LNCaP clone FGC (cell line): Measurements from ENCODE around the gene MAP6D1.
"Not testable (repeated sequence)": the region's sequence is repeated elsewhere in the genome, so short reads cannot be mapped to it uniquely, and the experiment has no call there.

ENCODE experiments used
- DNase-seq: peaks from one replicate; pipeline ENCODE4 v3.0.0-alpha.2; 2011; ENCODE audit warnings: low read depth
- H3K4me3 ChIP-seq: 2 replicates; pipeline ENCODE4 v1.5.1; 2011; ENCODE audit warnings: mild to moderate bottlenecking, low read depth, low read length, control low read depth
- TF ChIP-seq, protein P1 (sequence below): IDR thresholded peaks from 2 replicates; pipeline ENCODE4 v1.5.1; 2012; ENCODE audit warnings: mild to moderate bottlenecking; ENCODE audit not compliant: control insufficient read depth, insufficient read depth; ENCODE audit errors: extremely low read depth

The MAP6D1 gene

DNA sequence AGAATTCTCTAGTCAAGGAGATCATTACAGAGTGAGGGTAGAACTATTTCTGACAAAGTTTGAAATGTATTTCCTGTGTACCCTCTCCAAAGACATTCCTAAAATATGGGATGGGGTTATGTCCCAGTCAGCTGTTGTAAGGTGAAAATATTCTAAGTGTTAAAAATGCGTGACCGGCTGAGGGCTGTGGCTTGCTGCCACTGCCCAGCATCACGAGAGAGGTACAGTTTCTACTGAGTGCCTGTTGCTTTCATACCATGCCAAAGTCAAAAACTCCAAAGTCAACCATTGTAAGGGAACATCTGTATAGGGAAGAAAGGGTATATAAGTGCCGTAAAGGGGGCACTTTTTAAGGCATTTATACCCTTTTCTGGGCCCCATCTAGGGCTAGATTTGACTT is 30.9 kb downstream of the MAP6D1 start:
- DNase-seq = no peak
- TF ChIP-seq, protein P1, sequence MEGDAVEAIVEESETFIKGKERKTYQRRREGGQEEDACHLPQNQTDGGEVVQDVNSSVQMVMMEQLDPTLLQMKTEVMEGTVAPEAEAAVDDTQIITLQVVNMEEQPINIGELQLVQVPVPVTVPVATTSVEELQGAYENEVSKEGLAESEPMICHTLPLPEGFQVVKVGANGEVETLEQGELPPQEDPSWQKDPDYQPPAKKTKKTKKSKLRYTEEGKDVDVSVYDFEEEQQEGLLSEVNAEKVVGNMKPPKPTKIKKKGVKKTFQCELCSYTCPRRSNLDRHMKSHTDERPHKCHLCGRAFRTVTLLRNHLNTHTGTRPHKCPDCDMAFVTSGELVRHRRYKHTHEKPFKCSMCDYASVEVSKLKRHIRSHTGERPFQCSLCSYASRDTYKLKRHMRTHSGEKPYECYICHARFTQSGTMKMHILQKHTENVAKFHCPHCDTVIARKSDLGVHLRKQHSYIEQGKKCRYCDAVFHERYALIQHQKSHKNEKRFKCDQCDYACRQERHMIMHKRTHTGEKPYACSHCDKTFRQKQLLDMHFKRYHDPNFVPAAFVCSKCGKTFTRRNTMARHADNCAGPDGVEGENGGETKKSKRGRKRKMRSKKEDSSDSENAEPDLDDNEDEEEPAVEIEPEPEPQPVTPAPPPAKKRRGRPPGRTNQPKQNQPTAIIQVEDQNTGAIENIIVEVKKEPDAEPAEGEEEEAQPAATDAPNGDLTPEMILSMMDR = no peak
- no peak overlapping the region for H3K4me3 ChIP-seq

DNA sequence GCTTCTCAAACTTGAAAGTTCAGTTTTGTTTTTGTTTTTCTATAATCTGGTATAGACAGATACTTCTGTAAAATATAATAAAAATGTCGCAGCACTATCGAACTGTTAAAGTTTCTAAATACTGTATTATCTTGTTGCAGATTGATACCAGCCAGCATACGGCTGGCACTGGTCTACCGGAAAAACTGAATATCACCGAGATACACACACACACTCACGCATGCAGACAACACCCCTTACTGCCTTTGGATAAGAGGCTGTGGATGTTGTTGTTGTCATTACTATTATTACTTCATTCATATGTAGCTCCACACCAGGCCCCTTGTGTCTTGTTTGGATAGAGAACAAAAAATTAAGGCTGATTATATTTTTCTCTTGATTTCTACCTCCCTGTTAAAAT is 32.4 kb downstream of the MAP6D1 start:
- DNase-seq = no peak
- H3K4me3 ChIP-seq = no peak overlapping the region
- TF ChIP-seq, protein P1 = no peak

DNA sequence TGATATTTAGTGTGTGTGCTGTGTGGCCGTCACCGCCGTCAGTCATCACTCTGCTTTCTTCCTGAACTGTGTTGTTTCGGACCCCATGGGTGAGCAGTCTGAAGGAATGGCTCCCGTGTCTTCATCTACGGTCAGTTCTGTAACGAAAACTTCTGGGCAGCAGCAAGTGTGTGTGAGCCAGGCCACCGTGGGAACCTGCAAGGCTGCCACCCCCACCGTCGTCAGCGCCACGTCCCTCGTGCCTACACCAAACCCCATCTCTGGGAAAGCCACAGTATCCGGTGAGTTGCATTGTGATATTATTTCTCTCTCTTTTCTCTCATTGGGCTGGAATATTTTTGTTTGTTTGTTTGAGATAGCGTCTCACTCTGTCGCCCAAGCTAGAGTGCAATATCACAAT is 34.7 kb downstream of the MAP6D1 start:
- TF ChIP-seq, protein P1 = no peak

DNA sequence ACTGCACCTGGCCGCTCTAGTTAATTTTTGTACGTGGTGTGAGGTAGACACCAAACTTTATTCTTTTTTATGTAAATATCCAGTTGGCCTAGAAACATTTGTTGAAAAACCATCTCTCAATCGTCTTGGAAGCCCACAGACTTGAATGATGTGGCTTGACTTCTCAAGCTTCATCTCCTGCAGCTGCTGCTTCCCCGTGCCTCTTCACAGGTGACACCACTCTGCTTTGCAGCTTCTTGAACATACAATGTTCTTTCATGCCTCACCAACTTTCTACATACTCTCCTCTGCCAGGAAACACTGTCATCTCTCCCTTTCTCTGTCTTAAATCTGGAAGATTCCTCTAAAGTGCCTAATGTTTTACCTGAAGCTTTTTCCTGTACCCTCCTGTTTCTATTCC is 35.6 kb downstream of the MAP6D1 start:
- TF ChIP-seq, protein P1 = no peak
- no peak overlapping the region for H3K4me3 ChIP-seq
- DNase-seq = no peak

More for the DNA sequence above, 34.7 kb downstream of the MAP6D1 start:
- no peak for DNase-seq
- no peak overlapping the region for H3K4me3 ChIP-seq

DNA sequence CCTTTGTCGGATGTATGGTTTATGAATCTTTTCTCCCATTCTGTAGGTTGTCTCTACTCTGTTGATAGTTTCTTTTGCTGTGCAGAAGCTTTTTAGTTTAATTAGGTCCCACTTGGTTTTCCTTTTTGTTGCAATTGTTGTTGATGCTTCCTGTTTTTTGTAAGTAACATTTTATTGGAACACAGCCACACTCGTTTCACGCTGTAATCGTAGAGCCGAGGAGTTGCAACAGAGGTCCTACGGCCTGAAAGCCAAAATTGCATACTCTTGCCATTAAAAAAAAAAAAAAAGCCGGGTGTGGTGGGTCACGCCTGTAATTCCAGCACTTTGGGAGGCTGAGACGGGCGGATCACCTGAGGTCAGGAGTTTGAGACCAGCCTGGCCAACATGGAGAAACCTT is 40.9 kb downstream of the MAP6D1 start:
- DNase-seq, H3K4me3 ChIP-seq: not testable (repeated sequence)

DNA sequence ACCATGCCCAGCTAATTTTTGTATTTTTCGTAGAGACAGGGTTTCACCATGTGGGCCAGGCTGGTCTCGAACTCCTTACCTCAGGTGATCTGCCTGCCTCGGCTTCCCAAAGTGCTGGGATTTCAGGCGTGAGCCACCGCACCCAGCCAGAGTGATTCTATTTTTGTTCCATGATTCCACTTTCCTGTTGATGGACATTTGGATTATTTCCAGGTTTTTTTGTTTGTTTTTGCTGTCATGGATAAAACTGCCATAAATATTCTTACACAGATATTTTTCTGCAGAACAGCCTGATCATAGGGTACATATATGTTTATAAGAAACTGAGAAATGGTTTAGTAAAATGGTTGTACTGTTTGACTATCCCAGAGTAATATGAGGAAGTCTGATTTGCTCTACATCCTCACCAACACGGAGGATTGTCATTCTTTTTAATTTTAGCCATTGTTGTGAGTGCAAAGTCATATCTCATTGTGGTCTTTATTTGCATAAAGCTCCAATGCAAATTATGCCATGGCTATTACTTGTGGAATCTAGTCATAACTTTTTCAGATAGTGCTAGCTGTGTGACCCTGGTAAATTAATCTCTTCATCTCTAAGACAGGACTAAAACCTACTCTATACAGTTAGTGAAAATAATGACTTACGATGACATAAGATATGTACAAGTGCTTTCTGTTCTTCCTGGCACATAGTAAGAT is 42.7 kb downstream of the MAP6D1 start:
- DNase-seq = no peak
- TF ChIP-seq, protein P1 = no peak
- H3K4me3 ChIP-seq = no peak overlapping the region

DNA sequence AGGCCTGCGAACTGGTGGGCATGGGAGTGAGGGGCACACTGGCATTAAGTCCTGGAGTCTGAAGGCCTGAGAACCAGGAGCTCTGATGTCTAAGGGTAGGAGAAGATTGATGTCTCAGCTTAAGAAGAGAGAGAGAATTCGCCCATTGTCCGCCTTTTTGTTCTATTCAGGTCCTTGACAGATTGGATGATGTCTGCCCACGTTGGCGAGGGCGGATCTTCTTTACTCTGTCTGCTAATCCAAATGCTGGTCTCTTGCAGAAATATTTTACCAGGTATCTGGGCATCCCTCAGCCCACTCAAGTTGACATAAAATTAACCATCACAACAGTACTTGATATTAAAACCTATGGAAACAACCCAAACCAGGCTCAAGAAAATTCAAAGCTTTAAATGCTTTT is 44.1 kb downstream of the MAP6D1 start:
- TF ChIP-seq, protein P1 = no peak
- DNase-seq = no peak
- H3K4me3 ChIP-seq = no peak overlapping the region
